OCI-LY1 (cell line): Measurements from ENCODE around the gene MTOR.

Source experiments
- H2AFZ ChIP-seq: fragments of 200-600 bp; sonication (generic), shearing (Covaris generic); 2 replicates; pipeline ENCODE4 v1.6.0; 2014; ENCODE audit warnings: antibody characterized with exemption, mild to moderate bottlenecking, low read length
- H3F3A ChIP-seq: fragments of 200-600 bp; sonication (generic), shearing (Covaris generic); 2 replicates; pipeline ENCODE4 v1.6.0; 2014; ENCODE audit warnings: mild to moderate bottlenecking, antibody characterized with exemption, low read length, moderate library complexity; ENCODE audit not compliant: insufficient read depth
- H3K27ac ChIP-seq: fragments of 200-600 bp; sonication (generic); 2 replicates; pipeline ENCODE4 v1.5.1; 2014; ENCODE audit warnings: low read length, mixed run types, mild to moderate bottlenecking, low read depth; ENCODE audit not compliant: poor library complexity, severe bottlenecking
- H3K27me3 ChIP-seq: fragments of 200-600 bp; sonication (generic); 2 replicates; pipeline ENCODE4 v1.6.0; 2014; ENCODE audit warnings: antibody characterized with exemption, mild to moderate bottlenecking, low read length, moderate library complexity; ENCODE audit not compliant: insufficient read depth
- H3K36me3 ChIP-seq: fragments of 200-600 bp; sonication (generic); 2 replicates; pipeline ENCODE4 v1.6.1; 2014; ENCODE audit warnings: mild to moderate bottlenecking, antibody characterized with exemption, low read length, moderate library complexity, mixed read lengths; ENCODE audit not compliant: insufficient read depth
- H3K4me1 ChIP-seq: fragments of 200-600 bp; sonication (generic); 2 replicates; pipeline ENCODE4 v1.5.1; 2014; ENCODE audit warnings: mild to moderate bottlenecking, low read length, moderate library complexity; ENCODE audit not compliant: insufficient read depth, severe bottlenecking
- H3K4me2 ChIP-seq: fragments of 200-600 bp; sonication (generic), shearing (Covaris generic); 2 replicates; pipeline ENCODE4 v1.6.1; 2014; ENCODE audit warnings: low read length
- H3K4me3 ChIP-seq: fragments of 200-600 bp; sonication (generic); 2 replicates; pipeline ENCODE4 v1.5.1; 2014; ENCODE audit warnings: low read length, low read depth, mild to moderate bottlenecking, mixed read lengths; ENCODE audit not compliant: poor library complexity, severe bottlenecking
- H3K79me2 ChIP-seq: fragments of 200-600 bp; shearing (Covaris generic); 2 replicates; pipeline ENCODE4 v1.6.1; 2016; ENCODE audit warnings: mixed run types, low read length, mixed read lengths; ENCODE audit not compliant: insufficient read depth
- H3K9ac ChIP-seq: fragments of 200-600 bp; sonication (generic), shearing (Covaris generic); 2 replicates; pipeline ENCODE4 v1.6.1; 2014; ENCODE audit warnings: mild to moderate bottlenecking, low read length, mixed read lengths
- H3K9me2 ChIP-seq: fragments of 200-600 bp; sonication (generic), shearing (Covaris generic); 2 replicates; pipeline ENCODE4 v1.6.1; 2014; ENCODE audit warnings: low read depth, mild to moderate bottlenecking, low read length, mixed read lengths
- H3K9me3 ChIP-seq: fragments of 200-600 bp; shearing (Covaris generic); 2 replicates; pipeline ENCODE4 v1.6.1; 2014; ENCODE audit warnings: low read length, mixed read lengths
- H4K20me1 ChIP-seq: fragments of 200-600 bp; sonication (generic), shearing (Covaris generic); 2 replicates; pipeline ENCODE4 v1.6.0; 2016; ENCODE audit warnings: mild to moderate bottlenecking, low read length; ENCODE audit not compliant: insufficient read depth
- CTCF ChIP-seq: fragments of 200-600 bp; sonication (generic), shearing (Covaris generic); IDR thresholded peaks from 2 replicates; pipeline ENCODE4 v1.5.1; 2017; ENCODE audit warnings: mild to moderate bottlenecking, antibody characterized with exemption, low read length, moderate library complexity, mixed read lengths
- EZH2 ChIP-seq: fragments of 200-600 bp; sonication (generic), shearing (Covaris generic); IDR thresholded peaks from 2 replicates; pipeline ENCODE4 v1.8.0; 2017; ENCODE audit warnings: borderline replicate concordance, mixed run types, mild to moderate bottlenecking, antibody characterized with exemption, low read length, moderate library complexity, mixed read lengths

The MTOR gene

GRCh38 chr1:11211925-11212587, 50.3 kb downstream of the MTOR start:
- Histone ChIP-seq H3K4me3 (no peak overlapping the region), H3K27me3 (no peaks in the 10 kb centered on the region), H3K36me3 (peaks cover 97% of the 10 kb centered on the region), H3K4me1 (no peaks in the 10 kb centered on the region), H3K79me2 (no peaks in the 10 kb centered on the region), H3K4me2 (no peak overlapping the region), H3K27ac (no peak overlapping the region), H3F3A (no peaks in the 10 kb centered on the region), H2AFZ (no peak overlapping the region), H3K9me3 (no peaks in the 10 kb centered on the region), H4K20me1 (no peaks in the 10 kb centered on the region), H3K9me2 (no peaks in the 10 kb centered on the region), H3K9ac (no peak overlapping the region)
- no peak for TF ChIP-seq CTCF
- no peak for TF ChIP-seq EZH2

- Histone ChIP-seq H3K79me2 (no peaks in the 10 kb centered on the region), H3K9me2 (no peaks in the 10 kb centered on the region), H3K36me3 (peaks cover 97% of the 10 kb centered on the region), H4K20me1 (no peaks in the 10 kb centered on the region), H3K4me3 (no peak overlapping the region), H3K9me3 (no peaks in the 10 kb centered on the region), H3K9ac (no peak overlapping the region), H3K4me2 (no peak overlapping the region), H3K27ac (no peak overlapping the region), H2AFZ (no peak overlapping the region), H3K27me3 (no peaks in the 10 kb centered on the region), H3F3A (no peaks in the 10 kb centered on the region), H3K4me1 (no peaks in the 10 kb centered on the region)
- TF ChIP-seq CTCF = no peak
- TF ChIP-seq EZH2 = no peak
Observed at GRCh38 chr1:11211461-11211860, 50.9 kb downstream of the MTOR start.

GRCh38 chr1:11207898-11208611, 54.3 kb downstream of the MTOR start:
- peaks cover 100% of the 10 kb centered on the region for H3K36me3 ChIP-seq
- no peak overlapping the region for H3K4me3 ChIP-seq
- H3F3A ChIP-seq = no peaks in the 10 kb centered on the region
- H4K20me1 ChIP-seq = no peaks in the 10 kb centered on the region
- H3K79me2 ChIP-seq = no peaks in the 10 kb centered on the region
- H3K9ac ChIP-seq = no peak overlapping the region
- H3K4me2 ChIP-seq = no peak overlapping the region
- H3K27ac ChIP-seq = no peak overlapping the region
- H3K27me3 ChIP-seq = no peaks in the 10 kb centered on the region
- TF ChIP-seq CTCF (no peak), EZH2 (no peak)
- H3K4me1 ChIP-seq = no peaks in the 10 kb centered on the region
- H3K9me2 ChIP-seq = no peaks in the 10 kb centered on the region
- no peak overlapping the region for H2AFZ ChIP-seq
- H3K9me3 ChIP-seq = no peaks in the 10 kb centered on the region
